Kidney glomerular epithelial cell (primary cell): ENCODE data around the gene DNM1L.
"Not testable (repeated sequence)": the region's sequence is repeated elsewhere in the genome, so short reads cannot be mapped to it uniquely, and the experiment has no call there.

Source experiments
- DNase-seq: peaks from one replicate; lab custom pipeline; 2025; lab: John Stamatoyannopoulos, UW

The DNM1L gene

GRCh38 chr12:32697445-32697844 is 18.3 kb downstream of the DNM1L start:
- no peak for DNase-seq

GRCh38 chr12:32698285-32698684 is 19.2 kb downstream of the DNM1L start:
- no peak for DNase-seq

- not testable (repeated sequence) for DNase-seq
Observed at GRCh38 chr12:32699437-32699836, 20.3 kb downstream of the DNM1L start.

- no peak for DNase-seq
Observed at GRCh38 chr12:32702473-32702872, 23.4 kb downstream of the DNM1L start.

GRCh38 chr12:32702946-32703345 is 23.8 kb downstream of the DNM1L start:
- DNase-seq: no peak

GRCh38 chr12:32705783-32706182 is 26.7 kb downstream of the DNM1L start:
- no peak for DNase-seq

GRCh38 chr12:32706335-32707024 is 27.4 kb downstream of the DNM1L start:
- no peak for DNase-seq

GRCh38 chr12:32708926-32709325 is 29.8 kb downstream of the DNM1L start:
- DNase-seq: no peak

- no peak for DNase-seq
Observed at GRCh38 chr12:32714772-32715171, 35.7 kb downstream of the DNM1L start.

GRCh38 chr12:32718926-32719325 is 39.8 kb downstream of the DNM1L start:
- no peak for DNase-seq

- DNase-seq: not testable (repeated sequence)
Observed at GRCh38 chr12:32725308-32725707, 46.2 kb downstream of the DNM1L start.

- DNase-seq: no peak
Observed at GRCh38 chr12:32726286-32726685, 47.2 kb downstream of the DNM1L start.

GRCh38 chr12:32727237-32727636 is 48.1 kb downstream of the DNM1L start:
- no peak for DNase-seq

GRCh38 chr12:32734952-32735351 is 55.9 kb downstream of the DNM1L start:
- DNase-seq: no peak

GRCh38 chr12:32736445-32736844 is 57.3 kb downstream of the DNM1L start:
- no peak for DNase-seq

GRCh38 chr12:32737715-32738114 is 58.6 kb downstream of the DNM1L start:
- no peak for DNase-seq

GRCh38 chr12:32739279-32739678 is 60.2 kb downstream of the DNM1L start:
- no peak for DNase-seq

GRCh38 chr12:32742133-32742532 is 63.0 kb downstream of the DNM1L start:
- DNase-seq: no peak

GRCh38 chr12:32743264-32743663 is 64.2 kb downstream of the DNM1L start:
- DNase-seq: no peak

- DNase-seq: no peak
Observed at GRCh38 chr12:32753605-32754004, 74.5 kb downstream of the DNM1L start.

- DNase-seq: no peak
Observed at GRCh38 chr12:32754111-32754510, 75.0 kb downstream of the DNM1L start.

- DNase-seq: peak; percentile 82
Observed at GRCh38 chr12:32755051-32755653, 76.1 kb downstream of the DNM1L start.

- DNase-seq: peak; percentile 95
Observed at GRCh38 chr12:32755654-32756475, 76.8 kb downstream of the DNM1L start, which contains the start of gene YARS2. Gene YARS2, minus strand, starts transcription at chr12:32755897. Its CDS starts 23 bp downstream, at chr12:32755874.
